HG03175 (cell line): ENCODE measurements around the gene LCA5L.

Experiments used
- ATAC-seq: cut with Tn5 transposase; IDR thresholded peaks from one replicate; pipeline ENCODE4 v1.9.1; 2021; ENCODE audit warnings: mild to moderate bottlenecking, moderate library complexity; ENCODE audit not compliant: unreplicated experiment

Gene LCA5L

GRCh38 chr21:39445321-39446269 is at the start of gene LCA5L:
Gene LCA5L, minus strand, starts transcription at chr21:39445778. Its CDS starts 17,285 bp downstream, at chr21:39428493.
- ATAC-seq, result peak; percentile 83

GRCh38 chr21:39489380-39489924 is 43.9 kb upstream of the LCA5L start:
- no peak for ATAC-seq

- ATAC-seq, result no peak
These were observed 39.2 kb upstream of the LCA5L start for GRCh38 chr21:39484711-39485276.

GRCh38 chr21:39483917-39484316 is 38.3 kb upstream of the LCA5L start:
- ATAC-seq, result no peak

- ATAC-seq, result no peak
These were observed 36.3 kb upstream of the LCA5L start for GRCh38 chr21:39481886-39482285.

- ATAC-seq, result no peak
These were observed 34.7 kb upstream of the LCA5L start for GRCh38 chr21:39480271-39480670.

- ATAC-seq, result no peak
These were observed 34.2 kb upstream of the LCA5L start for GRCh38 chr21:39479814-39480182.

- ATAC-seq, result no peak
These were observed 33.7 kb upstream of the LCA5L start for GRCh38 chr21:39479164-39479813.

- no peak for ATAC-seq
These were observed 29.0 kb upstream of the LCA5L start for GRCh38 chr21:39474611-39475010.

GRCh38 chr21:39472786-39473185 is 27.2 kb upstream of the LCA5L start:
- ATAC-seq, result no peak

- no peak for ATAC-seq
These were observed 26.0 kb upstream of the LCA5L start for GRCh38 chr21:39471598-39471997.

GRCh38 chr21:39468559-39468958 is 23.0 kb upstream of the LCA5L start:
- no peak for ATAC-seq

GRCh38 chr21:39467746-39468145 is 22.2 kb upstream of the LCA5L start:
- no peak for ATAC-seq

- ATAC-seq, result no peak
These were observed 21.0 kb upstream of the LCA5L start for GRCh38 chr21:39466584-39466983.

- ATAC-seq, result no peak
These were observed 17.7 kb upstream of the LCA5L start for GRCh38 chr21:39463308-39463707.

- peak; percentile 76 for ATAC-seq
These were observed 15.8 kb upstream of the LCA5L start for GRCh38 chr21:39461419-39461818.

- no peak for ATAC-seq
These were observed 11.1 kb upstream of the LCA5L start for GRCh38 chr21:39456665-39457064.

GRCh38 chr21:39454949-39455668 is 9.5 kb upstream of the LCA5L start:
- ATAC-seq, result no peak

GRCh38 chr21:39453571-39454179 is 8.1 kb upstream of the LCA5L start:
- no peak for ATAC-seq

- ATAC-seq, result no peak
These were observed 7.4 kb upstream of the LCA5L start for GRCh38 chr21:39452970-39453342.
